GM18909 (cell line): ENCODE results near the gene EEF1E1.
A peak's percentile ranks its signal among the peaks of the same experiment; 100 is the strongest.

Source experiments
- ATAC-seq: cut with Tn5 transposase; IDR thresholded peaks from one replicate; pipeline ENCODE4 v1.9.1; 2021; ENCODE audit warnings: mild to moderate bottlenecking; ENCODE audit not compliant: unreplicated experiment, poor library complexity

The EEF1E1 gene

GRCh38 chr6:8102122-8102958 lies at the start of gene EEF1E1:
TSS of gene EEF1E1 (minus strand) at chr6:8102548. CDS start at chr6:8102521, 27 bp downstream.
- peak; percentile 99 for ATAC-seq

DNA sequence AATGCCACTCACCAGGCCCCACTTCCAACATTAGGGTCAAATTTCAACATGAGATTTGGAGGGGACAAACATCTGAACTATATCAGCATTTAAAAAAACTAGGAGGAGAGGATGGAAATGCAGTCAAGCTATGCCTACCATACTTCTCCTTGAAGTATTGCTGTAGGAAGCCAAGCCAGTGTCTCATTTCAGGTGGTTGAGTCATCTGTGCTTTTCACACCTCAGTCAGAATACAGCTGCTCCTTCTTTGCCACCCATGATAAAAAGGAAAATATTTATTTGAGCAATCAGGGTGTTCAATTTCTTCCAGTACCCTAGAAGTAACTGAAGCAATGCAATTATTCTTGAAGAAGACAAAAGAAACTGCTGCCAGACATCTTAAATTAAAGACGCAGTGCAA lies 47.0 kb upstream of the EEF1E1 start:
- no peak for ATAC-seq

DNA sequence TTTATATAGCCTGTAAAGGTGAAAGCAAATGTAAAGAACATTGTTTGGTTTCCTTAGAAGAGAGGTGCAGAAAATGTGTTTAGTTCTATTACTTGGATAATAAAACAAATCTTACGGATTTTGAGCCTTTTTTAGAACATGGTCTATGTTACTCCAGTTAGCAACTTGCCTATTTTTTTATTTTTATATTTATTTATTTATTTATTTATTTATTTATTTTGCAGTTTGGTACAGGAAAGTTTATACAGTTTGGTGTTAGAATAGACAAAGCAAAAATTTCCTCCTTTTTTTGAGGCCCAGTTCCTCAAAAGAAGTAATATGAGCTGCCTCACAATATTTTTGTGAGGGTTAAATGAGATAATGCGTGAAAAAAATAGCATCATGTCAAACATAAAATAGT lies 41.6 kb upstream of the EEF1E1 start:
- no peak for ATAC-seq

DNA sequence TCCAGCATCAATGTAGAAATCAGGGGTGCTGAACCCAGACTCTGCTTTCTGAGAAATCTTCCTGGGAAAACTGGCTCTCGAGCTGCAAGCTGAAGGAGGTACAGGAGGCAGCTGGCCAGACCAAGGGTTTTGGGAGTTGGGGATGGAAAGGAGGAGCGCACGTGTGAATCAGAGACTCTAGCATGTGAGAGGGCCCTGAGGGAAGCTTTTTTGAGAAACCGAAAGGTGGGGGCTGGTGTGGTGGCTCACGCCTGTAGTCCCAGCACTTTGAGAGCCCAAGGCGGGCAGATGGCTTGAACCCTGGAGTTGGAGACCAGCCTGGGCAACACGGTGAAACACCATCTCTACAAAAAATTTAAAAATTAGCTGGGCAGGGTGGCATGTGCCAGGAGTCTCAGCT lies 37.1 kb upstream of the EEF1E1 start:
- ATAC-seq, result no peak

GRCh38 chr6:8137529-8137939 lies 35.2 kb upstream of the EEF1E1 start:
- no peak for ATAC-seq

DNA sequence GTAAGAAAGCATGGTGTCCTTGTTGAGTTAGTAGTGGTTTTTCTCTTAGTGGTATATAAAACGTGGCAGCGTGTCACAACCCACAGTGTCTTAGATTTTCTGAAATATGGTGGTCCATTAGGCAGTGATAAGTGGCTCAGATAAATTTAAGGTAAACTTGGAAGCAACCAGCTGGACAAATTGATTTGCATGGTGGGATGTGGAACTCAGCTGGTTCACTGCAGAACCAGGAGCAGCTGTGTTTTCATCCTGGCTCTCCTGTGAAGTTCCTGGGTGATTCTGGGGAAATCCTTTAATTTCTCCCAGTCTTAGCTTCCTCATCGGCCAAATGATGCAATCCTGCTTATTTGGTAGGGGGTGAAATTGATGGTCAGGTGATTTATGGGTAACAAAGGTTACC lies 32.9 kb upstream of the EEF1E1 start:
- no peak for ATAC-seq

DNA sequence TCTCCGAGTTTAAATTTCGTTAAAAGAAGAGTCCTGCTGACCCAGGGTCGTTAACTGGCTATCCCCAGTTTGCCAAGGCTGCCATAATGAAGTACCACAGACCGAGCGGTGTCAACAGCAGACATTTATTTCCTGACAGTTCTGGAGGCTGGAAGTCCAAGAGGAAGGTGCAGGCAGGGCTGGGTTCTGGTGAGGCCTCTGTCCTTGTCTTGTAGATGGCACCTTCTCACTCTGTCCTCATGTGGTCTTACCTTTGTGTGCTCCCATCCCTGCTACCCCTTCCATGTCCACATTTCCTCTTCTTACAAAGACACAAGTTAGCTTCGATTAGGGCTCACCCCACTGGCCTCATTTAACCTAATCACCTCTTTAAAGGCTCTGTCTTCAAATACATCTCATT lies 29.8 kb upstream of the EEF1E1 start:
- no peak for ATAC-seq

- peak; percentile 89 for ATAC-seq
Measured at GRCh38 chr6:8131265-8131897, 29.0 kb upstream of the EEF1E1 start.

- no peak for ATAC-seq
Measured at GRCh38 chr6:8130399-8130798, 28.1 kb upstream of the EEF1E1 start.

- ATAC-seq, result no peak
Measured at GRCh38 chr6:8123236-8123635, 20.9 kb upstream of the EEF1E1 start.

- no peak for ATAC-seq
Measured at GRCh38 chr6:8114956-8115355, 12.6 kb upstream of the EEF1E1 start.

GRCh38 chr6:8113131-8113654 lies 10.8 kb upstream of the EEF1E1 start:
- no peak for ATAC-seq

GRCh38 chr6:8110725-8111124 lies 8.4 kb upstream of the EEF1E1 start:
- ATAC-seq, result no peak

DNA sequence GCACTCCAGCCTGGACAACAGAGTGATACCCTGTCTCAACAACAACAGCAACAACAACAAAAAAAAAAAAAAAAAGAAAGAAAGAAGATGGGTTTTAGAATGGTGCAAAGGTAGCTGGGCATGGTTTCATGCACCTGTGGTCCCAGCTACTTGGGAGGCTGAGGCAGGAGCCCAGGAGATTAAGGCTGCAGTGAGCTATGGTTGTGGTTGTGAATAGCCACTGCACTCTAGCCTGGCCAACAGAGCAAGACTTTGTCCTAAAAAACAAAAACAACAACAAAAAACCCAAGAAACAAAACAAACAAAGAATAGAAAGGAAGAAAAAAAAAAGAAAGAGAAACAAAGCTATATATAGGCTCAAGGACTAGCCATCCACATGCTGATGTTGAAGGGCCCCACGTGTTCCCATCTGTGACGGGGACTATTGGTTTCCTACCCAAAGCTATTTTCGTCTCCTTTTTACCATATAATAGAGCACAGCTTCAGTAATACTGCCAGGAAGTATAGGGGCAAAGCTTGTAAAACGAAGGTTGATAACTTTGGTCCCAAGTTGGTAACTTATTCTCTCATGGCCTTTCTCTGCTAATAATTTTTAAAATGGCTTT lies 7.9 kb upstream of the EEF1E1 start:
- peak; percentile 79 for ATAC-seq

DNA sequence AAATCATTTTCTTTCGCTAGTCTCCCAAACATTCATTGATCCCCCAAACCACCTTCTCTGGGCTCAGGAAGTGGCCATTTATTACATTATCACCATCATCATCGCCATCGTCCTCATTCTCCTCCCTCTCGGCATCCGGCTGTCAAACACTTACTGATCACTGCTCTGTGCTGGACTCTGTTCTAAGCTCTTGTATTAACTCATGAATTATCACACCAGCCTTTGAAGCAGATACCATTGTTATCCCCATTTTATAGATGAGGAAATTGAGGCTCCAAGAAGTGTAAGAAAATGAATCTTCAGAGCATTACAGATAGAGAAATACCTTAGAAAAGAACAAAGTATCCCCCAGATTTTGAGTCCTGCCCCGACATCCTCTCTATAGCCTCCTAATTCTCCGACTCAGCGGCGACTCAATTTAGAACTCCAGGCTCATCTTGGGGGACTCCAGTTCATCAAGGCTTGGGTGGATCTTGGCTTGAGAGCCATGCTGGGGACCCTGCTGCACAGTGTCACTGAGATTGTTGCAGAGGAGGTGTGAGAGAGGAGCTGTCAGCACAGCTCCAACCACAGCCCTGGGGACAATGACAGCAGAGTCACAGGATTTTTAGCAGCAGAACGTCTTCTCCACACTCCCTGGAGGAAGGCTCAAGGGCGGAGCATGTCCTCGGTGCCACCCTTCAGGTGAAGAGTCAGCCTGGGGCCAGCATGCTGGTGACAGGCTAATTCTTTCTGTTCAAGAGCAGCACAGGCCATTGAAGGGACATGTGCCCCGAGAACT lies 6.6 kb upstream of the EEF1E1 start:
- ATAC-seq, result no peak

DNA sequence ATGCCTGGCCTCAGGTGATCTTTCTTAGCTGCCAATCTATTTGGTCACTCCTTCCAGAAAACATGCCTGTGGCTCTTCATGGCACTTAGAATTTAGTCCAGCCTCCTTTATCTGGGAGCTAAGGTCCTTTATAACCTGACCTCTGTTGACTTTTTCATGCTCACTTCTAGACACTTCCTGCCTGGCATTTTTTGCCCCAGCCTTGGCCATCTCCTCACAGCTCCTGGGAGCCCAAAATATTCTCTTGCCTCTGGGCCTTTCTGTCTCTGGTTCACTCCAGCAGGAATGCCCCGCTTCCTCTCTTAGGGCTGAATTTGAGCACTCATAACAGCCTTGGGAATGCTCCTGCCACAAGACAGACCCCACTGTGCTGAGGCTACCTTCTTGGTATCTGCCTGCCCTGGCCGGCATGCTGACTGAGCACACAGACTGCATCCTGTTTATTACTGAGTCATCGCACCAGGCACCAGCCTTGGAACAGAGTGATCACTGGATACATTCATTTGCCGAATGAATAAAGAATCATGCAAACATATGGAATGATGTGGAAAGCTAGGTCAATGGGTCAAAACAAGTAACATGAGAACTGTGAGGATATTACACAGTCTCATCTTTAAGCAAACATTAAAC lies 5.8 kb upstream of the EEF1E1 start:
- ATAC-seq, result no peak

DNA sequence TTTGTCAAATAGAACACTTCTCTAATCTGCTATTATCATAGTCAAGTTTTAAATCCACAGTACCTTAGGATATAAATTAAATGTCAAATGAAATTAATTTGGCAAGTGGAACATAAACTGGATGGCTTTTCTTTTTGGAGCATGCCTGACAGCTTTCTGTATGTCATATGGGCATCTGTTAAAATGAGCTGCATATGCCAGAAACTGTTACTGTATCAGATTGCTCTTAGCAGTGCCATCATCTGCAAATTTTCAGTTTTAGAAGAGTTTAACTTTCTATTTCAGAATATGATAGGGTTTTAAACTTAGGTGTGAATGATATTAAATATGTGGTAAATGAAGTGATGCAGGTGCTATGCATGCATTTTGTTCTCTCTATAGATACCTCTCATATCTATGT lies 3.4 kb upstream of the EEF1E1 start:
- ATAC-seq, result no peak

- ATAC-seq, result no peak
Measured at GRCh38 chr6:8103726-8104125, 1.4 kb upstream of the EEF1E1 start.

GRCh38 chr6:8100159-8100854 lies 2.0 kb downstream of the EEF1E1 start:
- ATAC-seq, result no peak
